Muscle of back (tissue), 11 donors: Measurements from ENCODE around the gene DCUN1D3. TPM values are rescaled to one million over a fixed set of nuclear protein-coding genes. Genes with fewer than 3 reads are reported as not detected.
"Not testable (repeated sequence)": the region's sequence is repeated elsewhere in the genome, so short reads cannot be mapped to it uniquely, and the experiment has no call there.

Experiments used
- DNase-seq, 3 donors: peaks; one replicate each; pipeline versions ENCODE4 v3.0.0 to v3.0.0-alpha.2; 2013
- polyA plus RNA-seq, 10 donors: library from polyadenylated mRNA; unstranded; fragments of 120-200 nt; gene quantifications; one replicate each; pipeline ENCODE4 v1.2.1, GENCODE V29; 2013; ENCODE audit not compliant: insufficient read length in 10 of 10

Gene DCUN1D3
- polyA plus RNA-seq, 10 donors, result 5.0 to 7.5 (median 5.9) TPM

DNA sequence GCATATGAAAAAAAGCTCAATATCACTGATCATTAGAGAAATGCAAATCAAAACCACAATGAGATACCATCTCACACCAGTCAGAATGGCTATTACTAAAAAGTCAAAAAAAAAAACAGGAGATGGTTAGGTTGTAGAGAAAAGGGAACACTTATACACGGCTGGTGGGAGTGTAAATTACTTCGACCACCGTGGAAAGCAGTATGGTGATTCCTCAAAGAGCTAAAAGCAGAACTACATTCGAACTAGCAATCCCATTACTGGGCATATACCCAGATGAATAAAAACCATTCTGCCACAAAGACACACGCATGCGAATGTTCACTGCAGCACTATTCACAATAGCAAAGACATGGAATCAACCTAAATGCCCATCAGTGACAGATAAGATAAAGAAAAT lies 35.8 kb downstream of the DCUN1D3 start:
- not testable (repeated sequence) for DNase-seq

GRCh38 chr16:20862162-20862960 lies 37.8 kb downstream of the DCUN1D3 start:
- DNase-seq, result no peak

DNA sequence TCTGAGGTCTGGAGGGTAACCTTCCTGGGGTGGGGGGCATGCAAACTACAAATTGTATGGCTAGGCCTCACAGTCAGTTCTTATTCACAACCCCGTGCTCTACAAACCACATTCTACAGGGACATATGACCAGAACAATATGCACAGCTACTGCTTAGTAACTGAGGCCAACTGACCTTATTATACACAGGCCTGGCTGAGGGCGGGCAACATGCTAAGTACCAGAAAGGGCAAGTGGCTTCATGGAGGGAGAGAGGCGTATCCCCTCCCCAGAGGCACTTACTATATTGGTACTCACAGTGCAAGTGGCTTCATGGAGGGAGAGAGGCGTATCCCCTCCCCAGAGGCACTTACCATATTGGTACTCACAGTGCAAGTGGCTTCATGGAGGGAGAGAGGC lies 39.2 kb downstream of the DCUN1D3 start:
- DNase-seq, result not testable (repeated sequence)

DNA sequence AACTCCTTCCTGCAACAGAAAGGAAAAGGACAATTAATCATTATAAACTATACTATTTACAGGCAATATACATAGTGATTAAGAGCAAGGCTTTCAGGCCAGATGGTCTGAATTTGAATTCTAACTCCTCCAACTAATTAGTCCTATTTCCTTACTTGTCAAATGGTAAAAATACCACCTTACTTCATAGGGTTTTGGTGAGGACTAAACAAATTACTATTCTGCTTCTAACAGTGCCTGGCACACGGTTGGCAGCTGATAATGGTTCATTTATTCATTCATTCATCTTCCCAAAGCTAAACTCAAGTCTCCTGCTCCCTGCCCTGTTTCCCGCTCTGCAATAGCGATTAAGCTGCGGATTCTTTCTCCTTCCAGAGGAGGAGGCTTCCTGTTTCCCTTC lies 39.8 kb downstream of the DCUN1D3 start:
- no peak for DNase-seq

DNA sequence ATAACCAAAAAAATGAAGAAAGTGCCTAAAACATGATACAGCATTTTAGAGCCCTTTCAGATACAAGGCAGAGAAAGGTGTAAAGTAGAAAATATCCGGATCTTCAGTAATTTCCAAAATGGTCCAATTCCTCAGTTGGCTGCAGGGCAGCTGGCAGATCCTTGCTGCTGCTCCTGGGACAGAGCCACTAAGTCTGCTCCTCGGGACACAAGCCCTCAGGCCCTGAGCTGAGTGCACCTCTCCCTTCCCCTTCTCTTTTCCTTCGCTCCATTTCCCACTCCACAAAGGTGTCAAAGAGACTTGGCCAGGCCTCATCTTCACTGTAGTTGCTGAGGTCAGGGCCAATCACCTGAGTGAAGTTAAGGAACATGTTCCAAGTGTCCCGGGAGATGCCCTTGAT lies 40.5 kb downstream of the DCUN1D3 start:
- DNase-seq, result no peak

DNA sequence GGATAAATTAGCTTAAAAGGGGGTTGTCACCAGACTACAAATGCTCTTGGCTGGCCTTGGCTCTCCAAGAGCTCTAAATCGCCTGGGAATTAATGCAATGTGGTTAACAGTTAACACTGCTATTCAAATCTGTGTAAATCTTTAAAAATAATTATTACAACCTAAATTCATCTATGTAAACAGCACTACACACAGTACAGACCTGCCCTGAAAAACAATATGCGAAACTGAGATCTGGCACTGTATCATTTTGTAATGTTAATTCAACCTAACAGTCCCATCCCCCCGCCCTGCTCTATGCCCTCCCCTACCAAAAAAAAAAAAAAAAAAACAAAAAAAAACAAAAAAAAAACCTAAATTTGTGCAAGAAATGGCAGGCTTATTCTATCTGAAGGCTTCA lies 40.9 kb downstream of the DCUN1D3 start:
- no peak for DNase-seq

DNA sequence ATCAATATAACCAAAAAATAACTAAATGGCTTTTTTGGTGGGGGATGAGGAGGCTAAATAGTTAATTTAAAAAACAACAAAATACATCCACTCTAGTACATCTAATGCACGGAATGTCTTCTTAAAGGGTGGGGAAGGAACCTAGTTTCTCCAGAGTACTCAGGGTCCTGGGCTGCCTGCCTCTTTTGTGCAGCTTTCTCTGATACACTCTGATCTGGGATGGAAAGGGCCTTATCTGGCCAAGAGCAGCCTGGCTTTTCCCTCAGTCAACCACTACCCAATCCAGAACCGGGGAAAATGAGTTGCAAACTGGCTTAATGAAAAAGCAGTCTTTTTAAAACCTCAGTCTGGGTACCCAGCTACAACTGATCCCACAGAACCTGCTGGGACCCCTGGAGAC lies 42.9 kb downstream of the DCUN1D3 start:
- DNase-seq, result no peak

DNA sequence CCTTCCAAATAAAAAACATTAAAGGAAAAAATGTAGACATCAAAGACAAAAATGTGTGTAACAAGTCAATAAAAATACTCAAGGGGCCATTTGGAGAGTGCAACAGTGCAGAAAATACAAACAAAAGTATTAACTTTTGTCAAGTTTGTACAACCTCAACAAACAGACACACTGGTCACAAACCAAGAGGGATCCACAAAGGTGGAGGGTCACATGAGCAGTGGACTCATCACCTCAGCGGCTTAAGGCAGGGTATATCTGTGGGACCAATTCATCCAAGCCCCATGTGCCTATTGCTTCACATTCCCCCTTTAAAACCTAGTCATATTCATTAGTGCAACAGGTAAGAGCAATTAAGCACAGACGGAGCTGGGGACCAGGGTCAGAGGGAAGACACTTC lies 45.2 kb downstream of the DCUN1D3 start:
- DNase-seq, result no peak

- no peak for DNase-seq
Observed at GRCh38 chr16:20853981-20854620, 46.1 kb downstream of the DCUN1D3 start.

GRCh38 chr16:20853143-20853542 lies 47.0 kb downstream of the DCUN1D3 start:
- DNase-seq, result no peak

DNA sequence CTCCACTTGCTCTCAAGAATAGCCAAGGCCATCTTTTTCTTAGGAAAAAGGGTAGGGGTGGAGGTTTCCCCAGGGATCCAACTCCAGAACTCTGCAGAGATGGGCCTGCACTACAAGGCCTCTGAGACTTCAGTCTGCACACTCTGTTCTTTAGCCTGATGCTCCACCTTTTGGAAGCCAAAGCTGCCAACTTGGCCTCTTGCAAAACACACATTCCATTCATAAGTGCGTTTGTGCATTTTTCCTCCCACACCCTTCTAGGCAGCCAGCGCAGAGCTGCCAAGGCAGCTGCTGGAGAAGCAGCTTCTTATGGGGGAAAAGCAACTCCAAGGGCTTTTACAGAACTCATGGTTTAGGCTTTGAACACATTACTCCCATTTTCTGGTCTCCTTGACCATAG lies 48.6 kb downstream of the DCUN1D3 start:
- DNase-seq, result peak; percentile 71 to 91 (median 84)

GRCh38 chr16:20850981-20851380 lies 49.2 kb downstream of the DCUN1D3 start:
- DNase-seq, result peak in 1 of 3 donors; percentile 32

DNA sequence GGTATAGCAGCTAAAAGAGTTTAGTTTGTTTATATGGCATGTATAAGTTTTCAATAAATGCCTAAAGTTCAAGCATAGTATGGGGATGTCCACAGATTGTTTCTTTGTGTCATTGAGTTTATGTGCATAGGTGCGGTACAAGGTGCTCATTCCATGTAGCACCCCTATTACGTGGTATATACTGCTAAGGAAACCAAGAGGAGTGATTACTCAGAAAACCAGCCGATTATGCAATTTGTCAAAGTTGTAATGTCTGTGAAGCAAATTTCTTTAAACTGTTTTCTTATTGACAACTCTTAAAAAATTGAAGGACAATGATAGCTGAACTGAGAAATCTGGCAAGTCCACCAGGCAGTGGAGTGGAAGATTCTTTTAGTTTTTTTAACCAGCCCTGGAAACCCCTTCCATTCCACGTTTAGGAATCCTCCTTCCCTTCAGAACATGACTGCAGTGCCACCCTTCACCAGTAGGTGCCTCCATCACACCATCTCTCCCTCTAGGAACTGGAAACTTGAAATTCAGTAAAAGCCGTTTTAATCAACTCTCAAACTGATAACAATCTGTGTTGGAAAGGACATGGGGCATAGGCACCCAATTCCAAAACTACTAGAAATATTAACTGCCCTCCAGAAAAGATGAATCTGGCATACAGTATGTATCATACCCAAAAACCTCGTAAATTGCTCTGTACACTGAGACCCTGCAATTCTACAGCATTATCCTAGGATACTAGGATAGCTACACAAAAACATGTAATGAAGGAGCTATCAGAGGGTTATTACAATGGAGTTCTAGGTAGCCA lies 50.4 kb downstream of the DCUN1D3 start:
- peak; percentile 51 to 87 (median 77) for DNase-seq

GRCh38 chr16:20847550-20847949 lies 52.6 kb downstream of the DCUN1D3 start:
- DNase-seq, result no peak

GRCh38 chr16:20846551-20846950 lies 53.6 kb downstream of the DCUN1D3 start:
- DNase-seq, result no peak

DNA sequence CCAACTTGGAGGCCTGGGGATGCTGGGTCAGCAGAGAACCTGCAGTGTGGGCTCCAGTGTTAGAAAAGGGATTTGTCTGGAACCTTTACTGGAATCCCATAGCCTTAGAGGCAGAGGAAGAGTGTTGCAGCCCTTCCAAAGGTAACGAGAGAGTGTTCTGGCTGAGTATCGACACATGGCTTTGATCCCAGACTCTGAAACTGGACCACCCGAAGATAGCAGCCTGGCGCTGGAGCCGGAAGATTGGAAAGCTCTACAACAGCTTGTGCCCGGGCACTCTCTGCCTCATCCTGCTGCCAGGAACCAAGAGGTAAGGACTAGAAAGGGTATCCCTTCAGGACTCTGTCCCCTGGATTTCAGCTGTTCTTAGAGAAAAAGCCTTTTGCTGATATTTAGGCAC lies 54.1 kb downstream of the DCUN1D3 start:
- DNase-seq, result no peak

GRCh38 chr16:20844588-20844987 lies 55.6 kb downstream of the DCUN1D3 start:
- no peak for DNase-seq

DNA sequence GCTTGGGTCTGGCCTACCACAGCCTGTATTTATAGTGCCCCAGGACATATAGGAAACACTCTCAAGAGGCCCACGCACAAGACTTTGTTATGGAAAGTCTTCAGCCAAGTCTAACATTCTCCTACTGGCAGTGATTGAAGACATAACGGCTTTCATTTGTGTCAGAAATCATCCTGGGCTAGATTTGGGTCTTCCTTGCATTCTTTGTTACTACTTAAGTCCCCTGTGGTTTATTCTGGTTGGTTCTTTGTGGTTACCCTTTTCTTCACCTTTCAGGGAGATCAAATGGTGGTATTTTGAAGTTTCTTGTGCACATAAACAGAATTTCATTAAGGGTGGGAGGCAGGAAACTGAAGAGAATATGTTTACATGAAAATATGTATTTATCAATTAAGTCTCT lies 56.1 kb downstream of the DCUN1D3 start:
- no peak for DNase-seq

DNA sequence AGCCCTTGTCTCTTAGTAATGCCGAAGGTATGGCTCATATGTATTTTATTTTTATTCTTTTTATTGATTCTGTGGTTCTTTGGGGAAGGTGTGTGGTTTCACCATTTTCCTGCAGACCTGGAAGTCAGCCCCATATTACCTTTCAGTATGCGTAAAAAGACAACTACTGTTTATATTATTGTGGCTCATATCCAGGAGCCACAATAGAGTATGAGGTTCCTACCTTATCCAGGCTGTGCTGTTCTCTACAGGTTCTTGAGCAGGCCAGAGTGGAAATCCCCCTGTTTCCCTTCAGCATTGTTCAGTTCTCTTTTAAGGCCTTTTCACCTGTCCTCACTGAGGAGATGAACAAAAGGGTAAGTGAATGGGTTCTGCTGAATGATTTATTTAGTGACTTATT lies 60.7 kb downstream of the DCUN1D3 start:
- no peak for DNase-seq

DNA sequence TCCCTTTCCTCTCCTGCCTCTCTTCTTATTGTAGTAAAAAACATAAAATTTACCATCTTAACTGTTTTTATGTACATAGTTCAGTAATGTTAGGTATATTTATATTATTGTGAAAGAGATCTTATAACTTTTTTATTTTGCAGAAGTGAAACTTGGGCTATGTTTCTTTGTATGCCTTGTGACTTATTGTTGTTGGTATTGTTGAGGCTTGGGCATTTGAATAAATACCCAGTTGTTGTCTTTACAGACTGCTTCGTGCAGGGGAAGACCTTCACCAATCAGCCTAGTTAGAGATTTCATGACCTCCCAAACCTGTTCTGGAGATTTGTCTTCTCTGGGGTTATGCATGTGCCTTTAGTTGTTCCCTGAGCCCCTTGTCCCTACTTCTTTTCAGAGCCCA lies 61.9 kb downstream of the DCUN1D3 start:
- no peak for DNase-seq

GRCh38 chr16:20833086-20833485 lies 67.1 kb downstream of the DCUN1D3 start:
- no peak for DNase-seq

DNA sequence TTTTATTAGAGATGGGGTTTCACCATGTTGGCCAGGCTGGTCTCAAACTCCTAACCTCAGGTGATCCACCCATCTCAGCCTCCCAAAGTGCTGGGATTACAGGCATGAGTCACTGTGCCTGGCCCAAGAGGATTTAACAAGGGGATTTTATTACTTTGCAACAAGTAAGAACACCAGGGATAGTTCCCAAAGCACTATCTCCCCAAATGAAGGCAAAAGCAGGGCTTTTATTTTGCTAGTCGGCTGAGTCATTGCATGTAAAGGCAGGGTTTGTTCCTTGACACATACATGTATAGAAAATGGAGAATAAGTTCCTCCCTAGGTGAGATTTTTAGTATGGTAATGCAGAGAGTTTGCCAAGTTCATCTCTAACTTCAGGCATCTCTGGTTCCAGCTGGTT lies 69.8 kb downstream of the DCUN1D3 start:
- no peak for DNase-seq

DNA sequence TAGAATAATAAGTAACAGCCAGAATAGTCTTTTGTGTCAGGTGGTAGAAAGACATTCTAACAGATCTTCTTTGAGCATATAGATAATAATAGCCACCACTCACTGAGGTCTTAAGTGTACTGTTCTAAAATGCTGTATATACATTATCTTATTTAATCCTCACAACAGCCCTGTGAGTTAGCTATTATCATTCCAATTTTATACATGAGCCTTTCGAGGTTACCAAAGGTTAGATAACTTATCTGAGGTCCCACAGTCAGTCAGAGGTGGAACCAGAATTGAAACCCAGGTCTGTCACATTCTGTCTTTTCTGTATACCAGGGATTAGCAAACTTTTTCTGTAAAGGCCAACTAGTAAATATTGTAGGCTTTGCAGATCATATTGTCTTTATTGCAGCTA lies 70.6 kb downstream of the DCUN1D3 start:
- DNase-seq, result no peak
